ENCODE data around the gene GLIS1.

GLIS1 gene

GRCh38 chr1:53604291-53604919 is 134.6 kb downstream of the GLIS1 start:
- H3K27me3 ChIP-seq (ENCODE audit: insufficient read depth, poor library complexity, severe bottlenecking): no peaks in the 10 kb centered on the region
- DNase-seq (ENCODE audit: low spot score) (peak; percentile 1), ATAC-seq (ENCODE audit: low read depth) (no peak)
- H3K36me3 ChIP-seq (ENCODE audit: low read depth): no peaks in the 10 kb centered on the region
- no peak overlapping the region for H3K27ac ChIP-seq (ENCODE audit: poor library complexity, severe bottlenecking)
- no peaks in the 10 kb centered on the region for H3K9me3 ChIP-seq (ENCODE audit: severe bottlenecking)
- TF ChIP-seq CTCF (IDR thresholded peaks at IDR 0.05; ENCODE audit: poor library complexity, severe bottlenecking): no peak
- no peak overlapping the region for H3K4me3 ChIP-seq (ENCODE audit: severe bottlenecking)
- no peaks in the 10 kb centered on the region for H3K4me1 ChIP-seq (ENCODE audit: insufficient read depth, poor library complexity, severe bottlenecking)

GRCh38 chr1:53603431-53603830 is 135.5 kb downstream of the GLIS1 start:
- Histone ChIP-seq H3K27ac (ENCODE audit: poor library complexity, severe bottlenecking) (no peak overlapping the region), H3K36me3 (ENCODE audit: low read depth) (no peaks in the 10 kb centered on the region), H3K4me3 (ENCODE audit: severe bottlenecking) (no peak overlapping the region), H3K4me1 (ENCODE audit: insufficient read depth, poor library complexity, severe bottlenecking) (no peaks in the 10 kb centered on the region), H3K9me3 (ENCODE audit: severe bottlenecking) (no peaks in the 10 kb centered on the region), H3K27me3 (ENCODE audit: insufficient read depth, poor library complexity, severe bottlenecking) (no peaks in the 10 kb centered on the region)
- no peak for TF ChIP-seq CTCF (IDR thresholded peaks at IDR 0.05; ENCODE audit: poor library complexity, severe bottlenecking)
- DNase-seq (ENCODE audit: low spot score) (peak; percentile 8), ATAC-seq (ENCODE audit: low read depth) (no peak)

GRCh38 chr1:53601867-53602775 is 136.8 kb downstream of the GLIS1 start:
- H3K9me3 ChIP-seq (ENCODE audit: severe bottlenecking): no peaks in the 10 kb centered on the region
- no peak for ATAC-seq (ENCODE audit: low read depth)
- no peak overlapping the region for H3K4me3 ChIP-seq (ENCODE audit: severe bottlenecking)
- no peaks in the 10 kb centered on the region for H3K36me3 ChIP-seq (ENCODE audit: low read depth)
- H3K27me3 ChIP-seq (ENCODE audit: insufficient read depth, poor library complexity, severe bottlenecking): no peaks in the 10 kb centered on the region
- no peak overlapping the region for H3K27ac ChIP-seq (ENCODE audit: poor library complexity, severe bottlenecking)
- no peak for TF ChIP-seq CTCF (IDR thresholded peaks at IDR 0.05; ENCODE audit: poor library complexity, severe bottlenecking)
- no peaks in the 10 kb centered on the region for H3K4me1 ChIP-seq (ENCODE audit: insufficient read depth, poor library complexity, severe bottlenecking)
- peak; percentile 54 for DNase-seq (ENCODE audit: low spot score)

- Histone ChIP-seq H3K4me1 (ENCODE audit: insufficient read depth, poor library complexity, severe bottlenecking) (no peaks in the 10 kb centered on the region), H3K27ac (ENCODE audit: poor library complexity, severe bottlenecking) (no peak overlapping the region), H3K4me3 (ENCODE audit: severe bottlenecking) (no peak overlapping the region), H3K36me3 (ENCODE audit: low read depth) (no peaks in the 10 kb centered on the region), H3K9me3 (ENCODE audit: severe bottlenecking) (no peaks in the 10 kb centered on the region), H3K27me3 (ENCODE audit: insufficient read depth, poor library complexity, severe bottlenecking) (no peaks in the 10 kb centered on the region)
- DNase-seq (ENCODE audit: low spot score): peak; percentile 7
- TF ChIP-seq CTCF (IDR thresholded peaks at IDR 0.05; ENCODE audit: poor library complexity, severe bottlenecking): no peak
- ATAC-seq (ENCODE audit: low read depth): no peak
Observed at GRCh38 chr1:53601031-53601745, 137.8 kb downstream of the GLIS1 start.

Data from RWPE2 (cell line).